HG02938 (cell line): Measurements from ENCODE around the gene DACH1.

Experiments used
- ATAC-seq: cut with Tn5 transposase; IDR thresholded peaks from one replicate; pipeline ENCODE4 v1.9.1; 2021; ENCODE audit warnings: mild to moderate bottlenecking, moderate library complexity; ENCODE audit not compliant: unreplicated experiment

DACH1 gene

DNA sequence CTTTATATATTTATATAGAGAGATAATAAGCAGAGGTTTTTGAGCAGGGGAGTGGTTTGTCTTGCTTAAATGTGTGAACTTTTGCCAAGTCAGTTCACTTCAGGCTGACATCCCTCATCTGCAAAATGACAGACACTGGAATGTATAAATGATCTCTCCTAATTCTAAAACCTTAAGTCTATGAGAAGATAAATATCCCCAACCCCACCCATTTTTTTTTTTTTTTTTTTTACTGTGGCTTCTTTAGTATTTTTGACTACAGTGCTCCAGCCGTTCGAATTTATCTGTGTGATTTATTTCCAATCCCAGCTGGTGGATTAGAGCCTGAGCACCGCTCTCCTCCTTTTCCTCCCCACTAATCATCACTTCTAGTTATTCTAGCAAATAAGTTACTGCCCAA, 234.8 kb downstream of the DACH1 start:
- no peak for ATAC-seq

- no peak for ATAC-seq
Measured at GRCh38 chr13:71629167-71629566, 237.8 kb downstream of the DACH1 start.

GRCh38 chr13:71626421-71627117, 240.4 kb downstream of the DACH1 start:
- ATAC-seq, result no peak

DNA sequence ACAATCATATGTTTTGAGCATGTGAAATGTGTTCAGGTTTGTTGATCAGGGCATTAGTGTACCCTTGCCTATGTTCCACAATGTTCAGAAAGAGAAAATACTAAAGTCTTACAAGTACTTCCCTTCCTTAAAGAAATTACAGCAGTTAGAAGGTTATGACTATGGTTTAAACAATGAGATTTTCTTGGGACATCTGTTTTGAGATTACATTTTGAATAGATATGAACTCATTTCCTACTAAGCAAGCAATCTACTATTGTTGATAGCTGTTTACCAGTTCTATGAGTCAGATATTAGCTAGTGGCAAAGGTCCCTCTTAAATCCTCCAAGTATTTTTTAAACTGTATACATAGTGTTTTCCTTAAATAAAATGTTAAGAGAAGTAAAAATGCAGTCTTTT, 241.3 kb downstream of the DACH1 start:
- no peak for ATAC-seq

DNA sequence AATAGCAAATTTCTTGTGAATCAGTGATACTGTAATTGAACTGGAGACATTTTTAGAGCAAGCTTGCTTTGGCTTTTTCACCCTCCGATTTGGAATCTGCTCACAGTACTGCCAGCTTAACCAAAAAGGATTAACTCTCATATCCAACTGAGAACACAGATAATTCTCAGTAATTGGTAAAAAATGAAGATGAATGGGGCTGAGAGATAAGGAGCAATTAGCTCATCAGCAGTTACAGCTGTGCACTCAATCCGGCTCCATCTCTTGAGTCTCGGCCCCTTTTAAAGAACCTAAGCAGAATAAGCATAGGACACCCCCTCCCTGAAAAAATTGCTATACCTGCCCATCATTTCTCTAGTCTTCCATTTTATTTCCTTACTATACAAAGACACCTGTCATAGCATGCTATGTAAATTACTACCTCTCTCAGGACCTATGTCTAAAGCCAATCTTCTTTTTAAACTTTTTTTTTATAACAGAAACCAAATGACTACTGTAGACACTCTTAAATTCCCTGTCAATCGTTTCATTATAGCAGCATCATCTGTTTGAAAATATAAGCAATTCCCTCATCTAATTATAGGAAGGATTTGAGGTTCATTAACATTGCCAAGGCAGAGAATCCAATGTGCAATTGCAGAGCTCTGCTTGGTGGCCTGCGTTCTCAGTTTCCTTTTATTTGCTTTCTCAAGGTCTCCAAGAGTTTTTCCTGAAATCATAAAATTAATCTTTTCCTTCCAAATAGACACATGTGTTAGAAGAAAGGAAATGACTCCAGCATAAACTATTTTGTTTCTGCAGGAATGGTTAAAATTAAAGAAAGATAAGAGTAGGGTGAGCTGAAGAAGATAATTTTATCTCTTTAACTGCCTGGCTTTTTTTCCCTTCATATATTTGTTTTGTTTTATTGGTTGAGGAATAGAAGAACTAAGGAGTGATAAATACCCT, 242.1 kb downstream of the DACH1 start:
- no peak for ATAC-seq

- ATAC-seq, result no peak
Measured at GRCh38 chr13:71621174-71622124, 245.6 kb downstream of the DACH1 start.

- ATAC-seq, result no peak
Measured at GRCh38 chr13:71619096-71619495, 247.9 kb downstream of the DACH1 start.

- ATAC-seq, result no peak
Measured at GRCh38 chr13:71618159-71618558, 248.8 kb downstream of the DACH1 start.

DNA sequence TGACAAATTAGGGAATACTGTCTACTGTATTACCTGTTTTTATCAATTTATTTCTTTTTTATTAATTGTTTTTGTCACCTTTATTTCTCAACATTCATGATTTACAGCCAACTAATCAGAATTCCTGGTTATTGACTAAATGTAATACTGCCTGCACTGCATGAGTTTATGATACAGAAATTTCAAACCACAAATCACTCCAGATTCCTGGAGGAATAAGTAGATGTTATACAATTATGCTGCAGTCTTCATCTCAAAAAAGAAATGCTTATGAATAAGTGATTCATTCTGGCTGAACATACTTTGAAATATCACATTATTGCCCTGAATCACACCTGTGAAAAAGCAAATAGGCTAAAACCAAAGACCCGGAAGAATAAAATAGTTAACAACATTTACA, 249.7 kb downstream of the DACH1 start:
- no peak for ATAC-seq

GRCh38 chr13:71613066-71613745, 253.8 kb downstream of the DACH1 start:
- no peak for ATAC-seq

DNA sequence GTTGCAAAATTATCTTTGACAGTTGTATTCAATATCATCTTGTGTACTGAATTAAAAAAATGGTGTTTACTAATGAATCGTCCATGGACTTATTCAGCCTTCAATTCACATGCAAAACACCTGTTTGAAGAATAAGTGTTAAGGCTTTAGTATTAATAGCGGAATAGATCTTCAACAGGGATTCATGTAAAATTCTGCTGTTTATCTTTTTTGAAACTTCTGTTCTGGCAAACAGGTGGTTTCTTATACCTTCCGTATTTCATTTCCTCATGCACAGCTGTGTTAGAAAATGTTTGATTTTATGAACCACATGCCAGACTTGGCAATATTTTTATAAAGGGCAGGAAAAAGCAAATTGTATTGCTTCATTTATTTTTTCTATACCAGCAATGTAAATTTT, 255.7 kb downstream of the DACH1 start:
- ATAC-seq, result no peak

GRCh38 chr13:71610876-71611275, 256.1 kb downstream of the DACH1 start:
- no peak for ATAC-seq

GRCh38 chr13:71609271-71609670, 257.7 kb downstream of the DACH1 start:
- no peak for ATAC-seq

DNA sequence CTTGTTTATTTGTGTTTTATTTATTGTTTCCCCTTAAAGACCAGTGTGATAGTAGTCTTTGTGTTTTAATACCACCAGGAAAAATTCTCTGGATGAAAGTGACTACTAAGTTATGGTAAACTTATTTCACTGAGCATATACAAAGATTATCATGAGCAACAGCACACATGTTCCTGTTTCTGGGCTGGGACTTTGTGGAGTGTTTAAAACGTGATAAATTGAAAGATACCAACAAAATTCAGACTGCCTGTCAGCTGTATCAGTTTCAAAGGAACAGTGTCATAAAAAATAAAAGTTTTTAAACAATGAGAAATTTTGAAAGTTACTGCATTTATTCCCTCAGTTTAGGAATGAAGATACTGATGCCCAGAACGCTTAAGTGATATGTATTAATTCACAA, 259.4 kb downstream of the DACH1 start:
- no peak for ATAC-seq

GRCh38 chr13:71606818-71607217, 260.2 kb downstream of the DACH1 start:
- ATAC-seq, result no peak

DNA sequence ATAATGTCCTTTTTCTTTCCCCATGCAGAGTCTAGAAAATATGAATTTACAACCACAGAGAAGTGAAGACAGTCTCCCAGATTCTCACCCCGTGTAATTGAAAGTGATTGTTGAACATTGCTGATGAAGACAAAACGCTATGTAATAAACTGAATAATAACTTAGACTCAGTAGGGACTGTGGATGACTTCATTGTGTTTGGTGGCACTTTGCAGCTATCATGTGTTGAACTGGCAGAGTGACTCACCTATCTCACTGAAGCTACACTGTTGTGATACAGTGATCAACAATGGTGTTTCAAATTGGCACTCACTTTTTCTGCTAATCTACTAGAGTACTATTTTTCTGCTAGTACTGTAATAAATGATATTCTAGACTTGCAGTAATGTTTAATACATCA, 261.3 kb downstream of the DACH1 start:
- no peak for ATAC-seq

GRCh38 chr13:71603255-71603654, 263.7 kb downstream of the DACH1 start:
- ATAC-seq, result no peak

- ATAC-seq, result no peak
Measured at GRCh38 chr13:71602344-71602743, 264.7 kb downstream of the DACH1 start.

GRCh38 chr13:71597150-71597549, 269.9 kb downstream of the DACH1 start:
- ATAC-seq, result no peak

- no peak for ATAC-seq
Measured at GRCh38 chr13:71596116-71596515, 270.9 kb downstream of the DACH1 start.
